Chondrocyte (in vitro differentiated cells): Measurements from ENCODE around the gene BMPR2. TPM values are rescaled to one million over a fixed set of nuclear protein-coding genes. Genes with fewer than 3 reads are reported as not detected.
"Not testable (repeated sequence)": the region's sequence is repeated elsewhere in the genome, so short reads cannot be mapped to it uniquely, and the experiment has no call there.

ENCODE experiments used
- DNase-seq: peaks from one replicate; pipeline ENCODE4 v3.0.0; 2021; ENCODE audit warnings: mixed read lengths, low spot score
- H3K27ac Mint-ChIP-seq: one replicate; pipeline ENCODE4 v1.8.0; 2021; ENCODE audit warnings: mild to moderate bottlenecking, moderate library complexity, mixed read lengths; ENCODE audit not compliant: unreplicated experiment
- H3K27me3 Mint-ChIP-seq: 2 replicates; pipeline ENCODE4 v1.8.0; 2021; ENCODE audit warnings: low read depth, mixed read lengths
- H3K36me3 Mint-ChIP-seq: 2 replicates; pipeline ENCODE4 v1.8.0; 2021; ENCODE audit warnings: low read depth, mixed read lengths
- H3K4me1 Mint-ChIP-seq: 2 replicates; pipeline ENCODE4 v1.8.0; 2021; ENCODE audit warnings: low read depth, mild to moderate bottlenecking, mixed read lengths
- H3K4me3 Mint-ChIP-seq: one replicate; pipeline ENCODE4 v1.8.0; 2021; ENCODE audit warnings: mild to moderate bottlenecking, moderate library complexity, mixed read lengths; ENCODE audit not compliant: unreplicated experiment
- H3K9me3 Mint-ChIP-seq: 2 replicates; pipeline ENCODE4 v1.8.0; 2021; ENCODE audit warnings: low read depth, mixed read lengths
- CTCF ChIP-seq: fragments of 200-600 bp; sonication (generic); IDR thresholded peaks from 2 replicates; pipeline ENCODE4 v1.5.0; 2021; ENCODE audit warnings: antibody characterized with exemption, mild to moderate bottlenecking, moderate library complexity
- total RNA-seq: library from RNA; stranded (reverse); gene quantifications from 3 replicates; pipeline ENCODE4 v1.2.1, GENCODE V29; 2021

Gene BMPR2
- total RNA-seq, 1 donor from 2014 or later = 92.0 TPM

DNA sequence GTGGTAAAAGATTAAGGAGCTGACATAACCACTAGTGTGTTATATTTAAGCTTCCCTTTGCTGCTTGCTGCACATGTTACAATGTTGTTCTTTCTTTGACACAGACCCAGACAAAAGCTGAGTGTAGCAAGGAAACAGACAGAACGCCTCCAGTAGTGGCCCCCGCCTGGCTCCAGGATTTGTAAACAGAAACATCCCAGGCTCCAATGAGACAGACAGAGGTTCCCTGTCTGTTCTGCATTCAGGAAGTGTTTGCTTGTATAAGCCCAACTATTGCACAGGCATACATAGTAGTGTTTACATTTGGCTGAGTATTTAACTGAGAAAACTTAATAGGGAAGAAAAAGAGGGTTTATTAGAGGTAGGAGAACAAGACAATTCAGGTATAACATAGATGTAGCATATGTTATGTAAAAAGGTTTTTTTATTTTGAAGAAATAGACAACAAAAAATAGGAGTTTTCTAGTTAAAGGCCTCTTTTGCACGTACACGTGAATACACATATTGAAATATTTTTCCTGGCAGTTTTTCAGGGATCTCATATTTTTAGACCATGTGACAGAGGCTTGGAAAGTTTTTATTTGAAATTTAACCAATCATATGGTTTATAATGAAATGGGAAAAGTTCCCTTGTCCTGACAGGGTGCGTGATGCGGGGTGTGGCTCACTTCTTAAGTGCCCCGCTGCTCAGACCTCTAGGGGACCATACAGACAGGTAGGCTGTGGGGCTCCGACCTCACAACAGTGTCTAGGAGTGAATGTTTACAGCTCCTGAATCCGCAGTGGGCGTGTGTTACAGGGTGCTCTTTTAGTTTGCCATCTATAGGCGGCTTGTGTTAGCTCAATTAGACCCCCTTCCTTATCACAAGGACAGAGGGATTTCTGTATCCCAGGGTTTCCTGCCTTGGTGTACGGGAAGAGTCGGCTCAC is 118.4 kb downstream of the BMPR2 start:
- H3K4me3 Mint-ChIP-seq = no peak overlapping the region
- H3K9me3 Mint-ChIP-seq = no peaks in the 10 kb centered on the region
- peaks cover 2% of the 10 kb centered on the region for H3K36me3 Mint-ChIP-seq
- no peak for TF ChIP-seq CTCF
- no peaks in the 10 kb centered on the region for H3K27me3 Mint-ChIP-seq
- peak overlapping the region; percentile 93 for H3K27ac Mint-ChIP-seq
- peaks cover 41% of the 10 kb centered on the region for H3K4me1 Mint-ChIP-seq
- no peak for DNase-seq

GRCh38 chr2:202495230-202495604 is 119.1 kb downstream of the BMPR2 start:
- DNase-seq = no peak
- Mint-ChIP-seq H3K4me3 (no peak overlapping the region), H3K9me3 (no peaks in the 10 kb centered on the region), H3K27ac (peak overlapping the region; percentile 93), H3K4me1 (peaks cover 35% of the 10 kb centered on the region), H3K36me3 (peaks cover 2% of the 10 kb centered on the region), H3K27me3 (no peaks in the 10 kb centered on the region)
- no peak for TF ChIP-seq CTCF

GRCh38 chr2:202496835-202497472 is 120.8 kb downstream of the BMPR2 start:
- H3K4me3 Mint-ChIP-seq, DNase-seq, H3K36me3 Mint-ChIP-seq, H3K9me3 Mint-ChIP-seq, H3K27me3 Mint-ChIP-seq: not testable (repeated sequence)
- peaks cover 24% of the 10 kb centered on the region for H3K4me1 Mint-ChIP-seq
- peak overlapping the region; percentile 5 for H3K27ac Mint-ChIP-seq

GRCh38 chr2:202497473-202497866 is 121.3 kb downstream of the BMPR2 start:
- peaks cover 24% of the 10 kb centered on the region for H3K4me1 Mint-ChIP-seq
- H3K27me3 Mint-ChIP-seq, H3K4me3 Mint-ChIP-seq, H3K36me3 Mint-ChIP-seq, H3K27ac Mint-ChIP-seq, H3K9me3 Mint-ChIP-seq, DNase-seq: not testable (repeated sequence)

DNA sequence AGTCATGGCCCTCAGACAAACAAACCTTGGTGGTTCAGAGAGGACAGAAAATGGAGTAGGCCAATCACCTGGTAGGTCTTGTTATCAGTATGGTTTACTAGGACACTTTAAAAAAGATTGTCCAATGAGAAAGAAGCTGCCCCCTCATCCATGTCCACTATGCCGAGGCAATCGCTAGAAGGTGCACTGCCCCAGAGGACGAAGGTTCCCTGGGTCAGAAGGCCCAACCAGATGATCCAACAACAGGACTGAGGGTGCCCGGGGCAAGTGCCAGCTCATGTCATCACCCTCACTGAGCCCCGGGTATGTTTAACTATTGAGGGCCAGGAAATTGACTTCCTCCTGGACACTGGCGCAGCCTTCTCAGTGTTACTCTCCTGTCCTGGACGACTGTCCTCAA is 123.7 kb downstream of the BMPR2 start:
- H3K36me3 Mint-ChIP-seq, H3K27ac Mint-ChIP-seq, H3K9me3 Mint-ChIP-seq, H3K27me3 Mint-ChIP-seq, H3K4me1 Mint-ChIP-seq, H3K4me3 Mint-ChIP-seq, DNase-seq: not testable (repeated sequence)

- not testable (repeated sequence) for H3K4me1 Mint-ChIP-seq, H3K36me3 Mint-ChIP-seq, H3K27ac Mint-ChIP-seq, H3K4me3 Mint-ChIP-seq, DNase-seq, H3K27me3 Mint-ChIP-seq, H3K9me3 Mint-ChIP-seq
These were observed 127.1 kb downstream of the BMPR2 start for GRCh38 chr2:202503276-202503675.

GRCh38 chr2:202508686-202509085 is 132.6 kb downstream of the BMPR2 start:
- Mint-ChIP-seq H3K4me1 (peaks cover 19% of the 10 kb centered on the region), H3K36me3 (peaks cover 6% of the 10 kb centered on the region), H3K9me3 (no peaks in the 10 kb centered on the region), H3K27ac (peak overlapping the region; percentile 60), H3K27me3 (no peaks in the 10 kb centered on the region), H3K4me3 (no peak overlapping the region)
- DNase-seq = no peak
- TF ChIP-seq CTCF = no peak
